Thoracic aorta (tissue), 2 donors: ENCODE data around the gene LINC00305. TPM values are rescaled to one million over a fixed set of nuclear protein-coding genes. Genes with fewer than 3 reads are reported as not detected.

ENCODE experiments used
- ATAC-seq: fragments of 150-250 bp; one replicate; pipeline ENCODE4 v1.8.0; 2017; ENCODE audit warnings: low read depth; ENCODE audit not compliant: insufficient number of reproducible peaks, low FRiP score
- DNase-seq: peaks from one replicate; pipeline ENCODE4 v3.0.0-alpha.2; 2020; ENCODE audit warnings: low spot score
- H3K27ac ChIP-seq, 2 donors: fragments of 200-600 bp; sonication (generic); 1 replicate in 1 of 2; 2 replicates in 1 of 2; pipeline ENCODE4 v1.5.1; 2016; ENCODE audit warnings: mild to moderate bottlenecking in 2 of 2, moderate library complexity in 2 of 2
- H3K27me3 ChIP-seq: fragments of 200-600 bp; sonication (generic); replicated peaks from 2 replicates; pipeline ENCODE4 v1.6.0; 2016; ENCODE audit warnings: mild to moderate bottlenecking; ENCODE audit not compliant: insufficient read depth
- H3K36me3 ChIP-seq: fragments of 200-600 bp; sonication (generic); one replicate; pipeline ENCODE4 v1.5.1; 2016
- H3K4me1 ChIP-seq, 2 donors: fragments of 200-600 bp; sonication (generic); 1 replicate in 1 of 2; 2 replicates in 1 of 2; pipeline versions ENCODE4 v1.5.1 to v1.6.0; 2016; ENCODE audit warnings: low read depth in 2 of 2, mild to moderate bottlenecking in 1 of 2; ENCODE audit not compliant: control insufficient read depth in 1 of 2
- H3K4me3 ChIP-seq: fragments of 200-600 bp; sonication (generic); 2 replicates; pipeline ENCODE4 v1.5.1; 2016; ENCODE audit warnings: mild to moderate bottlenecking
- H3K9me3 ChIP-seq: fragments of 200-600 bp; sonication (generic); 2 replicates; pipeline ENCODE4 v1.5.1; 2016
- total RNA-seq, 2 donors: library from RNA; depleted of rRNA; stranded (reverse); fragments of >200 nt; gene quantifications; one replicate each; pipeline versions ENCODE4 v1.1.0 to v1.2.3, GENCODE V29; 2016
- TF ChIP-seq, protein P1 (sequence below): fragments of 200-600 bp; sonication (generic); IDR thresholded peaks from one replicate; pipeline ENCODE4 v1.5.1; 2019; ENCODE audit warnings: antibody characterized with exemption

LINC00305 gene
- total RNA-seq, 2 donors from 2014 or later = not detected

DNA sequence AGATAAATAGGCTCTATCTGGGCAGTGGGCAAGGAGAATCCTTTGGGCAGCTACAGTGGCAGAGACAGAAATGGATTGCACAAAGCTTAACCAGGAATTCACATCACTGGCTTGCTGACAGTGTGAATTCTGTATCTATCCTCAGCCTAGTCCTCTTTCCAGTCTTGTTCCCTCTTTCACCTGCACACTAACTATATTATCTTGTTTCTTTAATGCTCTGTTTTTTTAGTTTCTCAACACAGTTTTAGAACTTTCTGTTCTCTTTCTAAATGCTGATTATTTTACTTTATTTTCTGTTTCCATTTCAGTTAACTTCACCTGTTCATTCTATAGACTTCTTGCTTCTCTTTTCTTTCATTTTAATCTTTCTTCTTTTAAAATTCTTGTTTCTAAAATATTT is 66.4 kb downstream of the LINC00305 start:
- Histone ChIP-seq H3K4me1 (no peaks in the 10 kb centered on the region), H3K27me3 (no peaks in the 10 kb centered on the region), H3K4me3 (no peak overlapping the region), H3K36me3 (no peaks in the 10 kb centered on the region), H3K27ac (no peak overlapping the region), H3K9me3 (no peaks in the 10 kb centered on the region)
- DNase-seq = no peak
- ATAC-seq = no peak
- TF ChIP-seq, protein P1, sequence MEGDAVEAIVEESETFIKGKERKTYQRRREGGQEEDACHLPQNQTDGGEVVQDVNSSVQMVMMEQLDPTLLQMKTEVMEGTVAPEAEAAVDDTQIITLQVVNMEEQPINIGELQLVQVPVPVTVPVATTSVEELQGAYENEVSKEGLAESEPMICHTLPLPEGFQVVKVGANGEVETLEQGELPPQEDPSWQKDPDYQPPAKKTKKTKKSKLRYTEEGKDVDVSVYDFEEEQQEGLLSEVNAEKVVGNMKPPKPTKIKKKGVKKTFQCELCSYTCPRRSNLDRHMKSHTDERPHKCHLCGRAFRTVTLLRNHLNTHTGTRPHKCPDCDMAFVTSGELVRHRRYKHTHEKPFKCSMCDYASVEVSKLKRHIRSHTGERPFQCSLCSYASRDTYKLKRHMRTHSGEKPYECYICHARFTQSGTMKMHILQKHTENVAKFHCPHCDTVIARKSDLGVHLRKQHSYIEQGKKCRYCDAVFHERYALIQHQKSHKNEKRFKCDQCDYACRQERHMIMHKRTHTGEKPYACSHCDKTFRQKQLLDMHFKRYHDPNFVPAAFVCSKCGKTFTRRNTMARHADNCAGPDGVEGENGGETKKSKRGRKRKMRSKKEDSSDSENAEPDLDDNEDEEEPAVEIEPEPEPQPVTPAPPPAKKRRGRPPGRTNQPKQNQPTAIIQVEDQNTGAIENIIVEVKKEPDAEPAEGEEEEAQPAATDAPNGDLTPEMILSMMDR = no peak

DNA sequence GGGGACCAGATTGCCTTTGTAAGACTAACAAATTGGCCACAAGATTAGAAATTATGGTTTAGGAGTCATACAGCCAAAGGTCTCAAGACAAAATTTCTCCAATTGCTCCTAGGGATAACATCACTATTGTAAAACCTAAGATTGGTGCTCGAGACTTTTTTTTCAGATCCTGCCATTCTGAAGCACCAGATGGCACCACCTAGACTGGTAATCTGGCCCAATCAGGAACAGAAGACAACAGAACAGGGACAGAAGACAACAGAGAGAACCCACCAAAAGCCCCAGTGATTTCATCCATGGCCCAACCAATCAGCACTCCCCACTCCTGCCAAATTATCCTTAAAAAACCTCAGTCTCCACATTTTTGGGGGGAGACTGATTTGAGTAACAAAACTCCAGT is 66.8 kb downstream of the LINC00305 start:
- Histone ChIP-seq H3K27me3 (no peaks in the 10 kb centered on the region), H3K27ac (no peak overlapping the region), H3K4me1 (no peaks in the 10 kb centered on the region), H3K36me3 (no peaks in the 10 kb centered on the region), H3K4me3 (no peak overlapping the region), H3K9me3 (no peaks in the 10 kb centered on the region)
- ATAC-seq = no peak
- TF ChIP-seq, protein P1 = no peak
- DNase-seq = no peak

DNA sequence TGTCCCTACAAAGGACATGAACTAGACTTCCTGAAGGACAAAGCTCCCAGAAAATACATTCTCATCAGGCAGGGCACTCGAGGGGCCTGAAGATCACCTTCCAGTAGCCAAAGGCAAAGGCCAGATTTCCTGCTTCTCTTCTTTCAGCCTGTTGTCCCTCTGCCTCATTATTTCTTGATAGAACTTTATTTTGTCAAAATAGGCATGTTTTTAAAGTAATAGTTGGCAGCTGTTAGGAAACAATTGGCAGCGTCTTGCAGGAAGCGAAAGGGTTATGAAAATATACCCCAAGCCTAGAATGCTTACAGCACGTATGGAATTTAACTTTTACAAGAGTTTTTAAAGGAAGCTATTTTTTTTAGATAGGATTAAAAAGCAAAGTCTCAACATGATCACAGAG is 74.9 kb downstream of the LINC00305 start:
- ATAC-seq = no peak

DNA sequence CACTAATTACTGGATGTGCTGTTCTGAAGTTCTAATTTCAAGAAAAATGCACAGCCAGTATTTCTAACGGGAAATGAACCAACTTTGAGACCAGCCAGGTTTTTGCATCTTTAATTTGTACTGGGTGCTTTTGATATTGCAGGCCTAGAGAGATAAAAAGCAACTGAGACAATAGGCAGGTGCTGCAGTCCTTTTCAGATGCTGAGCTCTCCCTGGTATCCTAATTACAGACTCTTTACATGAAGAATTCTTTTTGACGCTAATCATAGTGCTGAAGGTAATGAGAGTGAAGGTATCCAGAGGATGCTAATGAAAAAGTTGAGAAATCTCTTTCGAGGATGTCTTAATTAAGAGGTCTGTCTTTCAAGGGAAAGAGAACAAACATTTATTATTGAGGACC is 93.9 kb downstream of the LINC00305 start:
- ATAC-seq (no peak), DNase-seq (no peak)
- Histone ChIP-seq H3K4me3 (no peak overlapping the region), H3K4me1 (no peaks in the 10 kb centered on the region), H3K36me3 (no peaks in the 10 kb centered on the region), H3K9me3 (no peaks in the 10 kb centered on the region), H3K27ac (no peak overlapping the region), H3K27me3 (no peaks in the 10 kb centered on the region)
- TF ChIP-seq, protein P1 = no peak

More for the DNA sequence above, 74.9 kb downstream of the LINC00305 start:
- no peak for DNase-seq
- Histone ChIP-seq H3K4me1 (no peaks in the 10 kb centered on the region), H3K4me3 (no peak overlapping the region), H3K27me3 (no peaks in the 10 kb centered on the region), H3K27ac (no peak overlapping the region), H3K9me3 (peaks cover 3% of the 10 kb centered on the region), H3K36me3 (no peaks in the 10 kb centered on the region)
- TF ChIP-seq, protein P1 = no peak

DNA sequence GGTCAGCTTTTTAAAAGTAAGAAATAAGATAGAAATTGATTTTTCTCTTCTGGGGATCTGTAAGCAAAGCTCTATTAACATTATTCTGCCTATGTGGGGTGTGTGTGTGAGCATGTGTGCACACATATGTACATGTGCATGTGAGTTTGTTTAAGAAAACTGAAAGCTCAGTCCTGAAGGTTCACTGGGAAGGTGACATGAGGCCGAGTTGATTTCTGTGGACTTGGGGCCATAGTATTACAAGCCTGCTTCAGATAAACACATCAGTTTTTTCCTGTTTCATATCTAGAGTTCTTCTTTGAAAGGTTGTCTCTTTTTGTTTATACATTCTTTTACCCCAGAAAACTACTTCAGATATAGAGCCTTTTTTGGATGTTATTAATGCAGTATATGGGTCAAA is 95.6 kb downstream of the LINC00305 start:
- H3K27me3 ChIP-seq = no peaks in the 10 kb centered on the region
- H3K9me3 ChIP-seq = no peaks in the 10 kb centered on the region
- ATAC-seq (no peak), DNase-seq (no peak)
- no peaks in the 10 kb centered on the region for H3K4me1 ChIP-seq
- TF ChIP-seq, protein P1 = no peak
- no peaks in the 10 kb centered on the region for H3K36me3 ChIP-seq
- H3K27ac ChIP-seq = no peak overlapping the region
- no peak overlapping the region for H3K4me3 ChIP-seq
